Testis (tissue), 2 donors: ENCODE data around the gene ATOH8.

Experiments
- POLR2A ChIP-seq: fragments of 450-650 bp; IDR thresholded peaks from one replicate; pipeline ENCODE4 v1.6.1; 2017; ENCODE audit warnings: antibody characterized with exemption, mild to moderate bottlenecking, moderate library complexity
- TF ChIP-seq, protein P1 (sequence below), 3 experiments: fragments of 450-650 bp in 2 of 3; fragments of 200-600 bp in 1 of 3; sonication (generic) in 1 of 3; IDR thresholded peaks; one replicate each; pipeline ENCODE4 v1.5.1; 2016 to 2019; ENCODE audit warnings: antibody characterized with exemption in 3 of 3, mild to moderate bottlenecking in 2 of 3, moderate library complexity in 1 of 3

DNA sequence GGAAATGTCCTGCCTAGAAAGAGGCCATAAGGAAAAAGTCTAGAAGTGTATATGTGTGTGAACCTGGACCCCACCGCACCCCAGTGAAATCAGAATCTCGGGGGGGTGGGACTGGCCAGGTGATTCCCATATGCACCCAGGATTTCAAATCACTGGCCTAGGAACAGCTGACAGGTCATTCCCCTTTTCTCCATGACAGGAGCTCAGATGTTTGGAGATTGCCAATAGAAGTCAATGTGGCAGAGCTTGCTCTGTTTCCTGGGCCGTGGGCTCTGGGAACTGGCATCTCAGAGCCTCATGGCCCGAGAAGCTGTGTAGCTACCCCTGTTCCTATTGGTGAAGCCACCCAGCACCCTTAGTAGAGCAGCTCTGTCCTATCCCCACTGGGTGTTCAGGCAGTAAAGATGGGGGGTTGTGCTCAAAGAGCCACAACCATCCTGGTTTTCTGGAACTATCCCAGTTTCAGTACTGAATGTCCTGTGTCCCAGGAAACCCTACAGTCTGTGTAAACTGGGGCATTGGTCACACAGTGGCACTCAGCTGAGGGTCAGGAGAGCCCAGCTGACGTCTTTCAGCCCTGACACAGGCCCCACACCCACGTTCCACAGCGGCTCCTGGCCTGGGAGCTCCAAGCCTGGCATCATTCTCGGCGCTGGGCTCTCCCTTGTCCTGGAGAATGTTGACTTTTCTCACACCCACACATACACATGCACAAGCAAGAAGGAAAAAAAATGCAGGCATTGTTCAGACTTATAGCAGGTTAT is 40.8 kb upstream of the ATOH8 start:
- TF ChIP-seq, protein P1, sequence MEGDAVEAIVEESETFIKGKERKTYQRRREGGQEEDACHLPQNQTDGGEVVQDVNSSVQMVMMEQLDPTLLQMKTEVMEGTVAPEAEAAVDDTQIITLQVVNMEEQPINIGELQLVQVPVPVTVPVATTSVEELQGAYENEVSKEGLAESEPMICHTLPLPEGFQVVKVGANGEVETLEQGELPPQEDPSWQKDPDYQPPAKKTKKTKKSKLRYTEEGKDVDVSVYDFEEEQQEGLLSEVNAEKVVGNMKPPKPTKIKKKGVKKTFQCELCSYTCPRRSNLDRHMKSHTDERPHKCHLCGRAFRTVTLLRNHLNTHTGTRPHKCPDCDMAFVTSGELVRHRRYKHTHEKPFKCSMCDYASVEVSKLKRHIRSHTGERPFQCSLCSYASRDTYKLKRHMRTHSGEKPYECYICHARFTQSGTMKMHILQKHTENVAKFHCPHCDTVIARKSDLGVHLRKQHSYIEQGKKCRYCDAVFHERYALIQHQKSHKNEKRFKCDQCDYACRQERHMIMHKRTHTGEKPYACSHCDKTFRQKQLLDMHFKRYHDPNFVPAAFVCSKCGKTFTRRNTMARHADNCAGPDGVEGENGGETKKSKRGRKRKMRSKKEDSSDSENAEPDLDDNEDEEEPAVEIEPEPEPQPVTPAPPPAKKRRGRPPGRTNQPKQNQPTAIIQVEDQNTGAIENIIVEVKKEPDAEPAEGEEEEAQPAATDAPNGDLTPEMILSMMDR (IDR thresholded peaks at IDR 0.05) = no peak
- TF ChIP-seq POLR2A = no peak
